ENCODE results near the gene CSMD2. TPM values are rescaled to one million over a fixed set of nuclear protein-coding genes. Genes with fewer than 3 reads are reported as not detected.

Gene CSMD2
- total RNA-seq, 1 donor from 2014 or later, result 38.4 TPM

DNA sequence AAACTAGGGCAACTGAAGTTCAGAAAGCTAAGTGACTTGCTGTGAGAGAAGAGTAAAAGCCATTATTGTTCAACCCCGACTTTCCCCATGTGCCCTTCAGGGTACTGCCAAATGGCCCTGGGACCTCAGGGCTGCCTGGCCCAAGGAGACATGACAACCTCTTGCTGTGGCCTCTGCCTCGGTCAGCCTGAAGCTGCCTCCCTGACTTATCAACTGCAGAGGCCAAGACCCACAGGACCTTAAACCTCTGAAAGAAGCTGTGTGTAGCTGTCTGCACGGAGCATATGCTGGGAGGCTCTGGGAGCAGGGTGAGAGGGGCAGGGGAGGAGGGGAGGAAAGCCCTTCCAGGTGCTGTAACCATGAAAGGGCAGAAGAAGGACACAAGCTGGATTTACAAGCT is 265.3 kb downstream of the CSMD2 start:
- DNase-seq, result no peak

DNA sequence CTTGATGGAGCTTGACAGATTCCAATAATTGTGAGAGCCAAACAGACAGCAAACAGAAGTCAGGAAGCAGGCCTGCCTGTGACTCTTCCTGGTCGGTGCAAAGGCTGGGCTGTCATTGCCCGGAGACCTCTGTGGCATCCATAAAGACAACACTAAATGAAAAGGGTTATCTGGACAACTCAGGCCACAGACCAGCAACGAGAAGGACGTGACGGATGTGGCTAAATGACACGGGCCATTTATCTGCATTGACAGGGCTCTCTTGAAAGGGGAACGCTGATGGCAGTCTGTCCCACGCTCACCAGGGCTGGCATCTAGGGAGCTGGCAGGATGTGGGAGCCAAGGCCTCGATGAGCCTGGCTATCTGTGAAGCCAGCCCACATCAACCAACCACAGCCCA is 266.1 kb downstream of the CSMD2 start:
- DNase-seq, result no peak

DNA sequence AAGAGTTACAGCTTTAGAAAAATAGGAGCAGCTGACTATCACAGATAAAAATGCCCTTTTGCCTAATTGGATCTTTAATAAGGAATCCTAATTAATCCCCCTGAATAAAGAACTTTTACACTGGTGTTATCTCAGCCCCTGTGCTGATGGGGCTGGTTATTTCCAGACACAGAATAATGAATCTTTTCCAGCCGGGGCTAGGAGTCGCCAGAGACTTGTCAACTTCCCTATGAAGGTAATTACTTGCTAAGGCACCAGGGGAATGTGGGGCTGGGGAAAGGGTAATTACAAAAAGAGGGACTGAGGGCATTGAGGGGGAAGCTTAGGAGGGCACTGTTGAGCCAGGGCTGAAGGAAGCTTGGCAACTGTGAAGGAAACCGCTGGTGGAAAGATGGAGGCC is 266.6 kb downstream of the CSMD2 start:
- DNase-seq, result no peak

DNA sequence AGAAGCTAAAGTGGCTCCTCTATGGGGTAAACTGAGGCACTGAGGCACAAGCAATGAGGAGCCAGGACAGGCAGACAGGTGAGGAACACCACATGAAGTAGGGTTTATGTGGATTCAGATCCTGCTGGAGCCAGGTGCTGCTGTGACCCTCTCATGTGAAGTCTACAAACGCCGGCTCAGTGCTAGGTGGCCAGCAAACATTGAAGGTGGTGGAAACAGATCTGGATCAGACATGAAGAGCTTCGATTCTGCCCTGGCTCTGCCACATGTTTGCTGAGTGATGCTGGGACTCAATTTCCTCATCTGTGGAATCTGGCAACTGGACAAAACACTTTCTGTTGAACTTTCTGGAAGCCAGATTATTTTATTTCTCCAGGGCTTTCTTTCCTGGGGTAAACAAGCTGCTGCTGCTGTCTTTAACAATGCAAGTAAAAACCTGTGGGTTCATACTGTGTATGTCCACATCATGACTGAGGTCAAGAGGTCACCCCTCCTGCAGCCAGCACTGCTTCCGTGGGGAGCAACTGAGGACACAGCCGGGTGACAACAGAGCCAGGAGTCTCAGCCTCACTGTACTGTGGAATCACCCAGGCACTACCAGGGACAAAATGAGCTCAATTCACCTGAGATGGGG is 267.8 kb downstream of the CSMD2 start:
- DNase-seq, result no peak

DNA sequence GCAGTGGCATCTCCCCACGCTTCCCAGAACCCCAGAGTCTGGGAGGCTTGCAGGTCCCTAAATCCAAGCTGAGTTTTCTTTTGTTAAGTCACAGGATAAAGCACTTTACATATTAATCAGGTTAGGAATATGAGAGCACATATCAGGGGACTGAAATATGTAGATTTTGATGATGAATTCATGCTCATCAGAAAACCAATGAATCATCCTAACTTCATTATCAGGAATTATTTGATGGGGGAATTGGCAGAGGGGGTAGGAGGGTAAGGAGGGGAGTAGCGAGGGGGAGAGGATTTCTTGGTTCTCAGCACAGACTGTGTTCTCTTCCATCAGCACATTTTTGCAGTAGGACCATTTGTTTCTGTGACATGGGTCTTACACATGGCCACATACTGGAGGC is 269.1 kb downstream of the CSMD2 start:
- no peak for DNase-seq

DNA sequence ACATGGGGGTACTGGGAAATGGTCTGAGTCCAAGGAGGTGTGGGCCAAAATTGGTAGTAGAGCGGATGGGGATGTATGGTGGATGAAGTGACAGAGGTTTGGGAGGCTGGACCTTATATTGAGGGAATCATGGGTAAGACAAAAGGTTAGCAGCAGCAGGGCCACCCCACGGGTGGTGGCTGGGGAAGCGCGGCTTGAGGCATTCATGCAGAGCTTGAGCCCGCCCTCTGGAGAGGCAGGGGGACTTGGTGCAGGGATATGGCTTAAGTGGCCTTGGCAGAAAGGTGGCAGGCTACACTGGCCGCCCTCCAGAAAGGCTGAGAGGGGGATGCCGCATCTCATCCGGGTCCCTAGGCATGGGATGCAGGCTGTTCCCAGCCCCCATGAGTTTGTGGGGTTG is 269.6 kb downstream of the CSMD2 start:
- no peak for DNase-seq

DNA sequence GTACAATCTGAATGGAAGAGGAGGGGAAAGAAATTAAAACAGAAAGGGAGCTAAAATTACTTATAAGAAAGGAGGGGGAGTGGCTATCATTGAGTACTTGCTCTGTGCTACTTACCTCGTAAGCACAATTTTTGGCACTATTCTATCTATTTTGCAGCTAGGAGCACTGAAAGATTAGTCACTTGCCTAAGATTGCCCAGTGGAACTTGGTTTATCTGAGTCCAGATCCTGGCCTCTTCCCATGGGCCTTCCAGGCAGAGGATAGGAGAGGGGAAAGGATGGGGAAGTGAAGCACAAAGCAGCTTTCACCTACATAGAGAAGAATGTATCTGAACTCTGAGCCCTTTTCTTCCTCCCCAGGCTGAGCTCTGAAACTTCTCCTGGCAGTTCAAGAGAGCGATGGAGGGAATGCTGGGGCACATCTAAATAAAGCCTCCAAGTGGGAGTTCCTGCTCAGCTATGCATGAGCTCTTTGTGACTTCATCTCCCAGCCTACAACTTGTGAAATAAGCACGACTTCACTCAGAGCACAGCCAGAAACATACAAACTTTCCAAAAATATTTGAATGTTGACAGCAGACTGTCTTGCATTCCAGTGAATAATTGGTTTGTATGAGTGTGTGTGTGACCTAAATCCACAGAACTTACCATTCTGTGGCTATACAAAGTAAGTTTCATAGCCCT is 271.7 kb downstream of the CSMD2 start:
- DNase-seq, result peak; percentile 25

DNA sequence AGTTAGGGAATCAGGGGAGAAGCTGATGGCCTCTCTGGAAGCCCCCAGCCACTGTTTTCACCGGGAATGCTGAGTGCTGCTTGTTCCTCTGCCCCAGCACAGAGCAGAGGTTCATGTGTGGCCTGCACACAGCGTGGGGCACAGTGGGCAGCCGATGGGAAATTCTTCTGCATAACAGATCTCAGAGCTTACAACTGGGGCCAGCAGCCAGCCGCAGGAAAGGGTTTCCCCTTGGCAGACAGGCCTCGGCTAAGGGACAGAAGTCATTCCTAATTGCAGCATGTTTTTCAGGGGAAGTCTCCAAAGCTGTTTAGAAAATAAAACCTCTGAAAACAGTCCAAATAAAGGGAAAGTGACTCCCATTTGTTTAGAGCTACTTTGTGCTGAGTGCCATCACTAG is 278.5 kb downstream of the CSMD2 start:
- no peak for DNase-seq

DNA sequence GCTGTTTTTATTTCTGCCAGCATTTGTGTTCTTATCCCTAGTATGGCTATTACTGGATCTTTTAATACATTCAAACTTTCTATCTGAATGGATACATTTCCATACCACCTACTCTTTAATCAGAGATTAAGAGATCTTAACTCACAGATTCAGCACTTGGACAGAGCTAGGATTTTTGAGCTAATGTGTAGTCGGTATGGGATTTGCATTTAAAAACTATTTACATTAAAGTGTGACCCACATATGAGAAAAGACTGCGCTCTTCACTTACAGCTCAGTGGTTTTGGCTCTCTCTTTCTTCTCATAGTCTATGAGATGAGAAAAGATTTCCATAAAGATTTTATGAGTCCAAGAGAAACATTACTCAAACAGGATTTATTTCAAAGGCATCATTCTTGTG is 284.7 kb downstream of the CSMD2 start:
- DNase-seq, result no peak

DNA sequence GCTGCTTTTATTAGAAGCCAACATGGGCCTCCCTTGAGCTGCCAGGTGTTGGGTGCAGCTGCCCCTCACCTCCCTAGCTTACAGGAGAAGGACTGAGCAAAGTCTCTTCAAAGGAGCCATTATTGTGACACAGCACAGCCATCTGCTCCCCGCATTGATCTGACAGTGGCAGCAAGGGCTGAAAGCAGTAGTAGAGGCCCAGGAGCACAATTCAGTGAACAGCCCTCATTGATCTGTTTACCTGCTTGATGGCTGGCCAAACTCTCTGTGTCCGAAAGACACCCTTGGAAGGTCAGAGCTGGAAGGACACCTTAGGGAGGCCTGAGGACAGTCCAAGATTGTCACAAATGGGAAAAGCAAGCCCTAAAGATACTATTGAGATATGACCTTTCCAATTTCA is 286.6 kb downstream of the CSMD2 start:
- DNase-seq, result no peak

DNA sequence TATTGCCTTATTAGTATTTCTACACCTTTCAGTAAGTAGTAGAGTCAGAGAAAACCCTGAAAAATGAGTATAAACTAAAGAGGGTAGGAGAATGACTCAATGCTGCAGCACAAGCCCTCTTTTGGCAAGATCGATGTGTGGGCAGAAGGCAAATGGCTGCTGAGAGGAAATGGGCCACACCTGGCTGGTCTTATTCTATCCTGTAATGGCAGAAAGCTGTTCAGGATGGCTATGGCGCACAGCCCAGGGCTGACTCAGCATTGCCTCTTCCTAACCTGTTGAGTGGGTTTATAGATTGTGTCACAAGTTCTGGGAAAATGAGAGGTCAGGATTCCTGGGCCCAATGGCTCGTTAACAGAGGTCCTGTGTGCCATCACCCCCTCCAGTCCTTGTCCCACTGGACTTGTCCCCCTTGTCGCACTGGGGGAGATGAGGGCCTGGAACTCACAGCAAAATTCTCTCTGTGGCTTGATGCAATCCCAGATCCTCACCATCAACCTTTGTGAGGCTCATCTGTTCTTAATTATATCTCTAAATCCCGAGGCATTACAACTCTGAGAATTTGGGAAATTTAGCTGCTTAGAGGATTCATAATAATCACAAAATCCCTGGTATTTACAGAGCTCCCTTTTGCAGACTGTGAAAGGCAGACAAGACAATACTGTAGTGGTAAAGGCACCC is 287.9 kb downstream of the CSMD2 start:
- DNase-seq, result peak; percentile 75

DNA sequence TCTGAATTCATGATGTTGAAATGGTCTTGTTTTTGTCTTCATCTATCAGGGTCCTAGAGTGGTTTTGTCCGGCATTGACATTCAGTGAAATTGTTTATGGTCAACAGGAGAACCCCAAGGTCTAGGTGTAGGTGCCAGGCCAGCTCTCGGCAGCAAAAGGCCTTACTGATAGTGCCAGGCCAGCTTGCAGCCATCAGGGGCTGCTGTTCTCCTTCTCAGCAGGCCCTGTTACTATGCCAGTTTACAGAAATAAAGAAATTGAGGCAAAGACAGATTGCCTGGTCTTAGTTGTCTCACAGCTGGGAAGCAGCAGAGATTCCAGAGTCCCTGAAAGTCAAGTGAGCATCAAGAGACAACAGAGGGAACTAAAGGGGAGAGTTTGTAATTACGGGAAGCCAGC is 289.2 kb downstream of the CSMD2 start:
- DNase-seq, result no peak

DNA sequence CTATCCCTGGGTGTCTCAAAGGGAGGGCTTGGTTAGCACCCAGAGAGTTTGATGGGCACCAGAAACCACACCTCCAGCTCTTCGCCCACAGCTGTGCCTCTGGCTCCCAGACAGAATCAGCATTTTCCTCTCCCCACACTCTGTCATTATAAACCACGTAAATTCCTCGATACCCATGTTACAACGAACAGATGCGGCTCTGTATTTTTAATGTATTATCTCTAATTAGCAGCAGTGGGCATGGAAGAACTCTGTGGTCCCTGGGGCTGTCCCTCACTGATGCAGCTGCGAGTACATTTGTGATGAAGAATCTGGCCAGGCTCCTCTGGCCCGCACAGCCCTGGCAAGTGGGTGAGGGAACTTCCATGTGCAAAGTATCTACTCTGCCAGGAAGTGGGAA is 290.4 kb downstream of the CSMD2 start:
- no peak for DNase-seq

DNA sequence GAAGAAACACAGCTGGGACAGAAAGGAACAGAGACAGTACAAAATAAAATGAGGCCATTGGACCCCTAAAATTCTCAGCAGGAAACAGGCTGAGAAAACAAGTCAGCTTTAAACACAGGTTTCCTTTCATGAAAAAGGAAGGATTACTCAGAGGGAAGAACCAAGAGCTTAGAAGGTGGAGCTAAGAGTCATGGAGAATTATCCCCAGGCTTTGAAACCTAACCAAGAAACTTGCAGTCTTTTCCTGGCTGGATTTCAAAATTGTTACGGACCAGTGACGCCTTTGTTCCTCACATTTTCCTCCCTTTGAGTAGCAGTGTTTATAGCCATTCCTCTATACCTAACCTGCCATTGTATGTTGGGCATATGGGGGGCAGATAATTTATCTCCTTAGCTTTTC is 292.3 kb downstream of the CSMD2 start:
- DNase-seq, result no peak

DNA sequence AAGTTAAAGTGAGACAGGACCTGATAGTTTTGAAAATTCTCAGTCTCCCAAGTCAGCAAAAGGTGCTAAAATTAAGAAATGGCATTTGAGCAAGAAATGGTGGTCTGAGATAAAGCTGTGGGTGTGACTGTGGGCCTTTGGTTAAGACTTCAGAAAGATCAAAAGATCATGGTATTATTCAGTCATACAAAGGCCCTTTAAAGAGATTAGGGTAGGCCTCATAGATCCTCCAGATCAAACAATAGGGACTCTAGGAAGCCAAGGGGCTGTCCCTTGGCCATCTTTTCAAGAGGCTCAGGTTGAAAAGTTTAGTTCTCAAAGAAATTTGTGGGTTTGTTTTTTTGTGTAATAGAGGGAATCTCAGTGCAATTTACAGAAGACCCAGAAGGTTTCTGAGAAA is 292.8 kb downstream of the CSMD2 start:
- no peak for DNase-seq

DNA sequence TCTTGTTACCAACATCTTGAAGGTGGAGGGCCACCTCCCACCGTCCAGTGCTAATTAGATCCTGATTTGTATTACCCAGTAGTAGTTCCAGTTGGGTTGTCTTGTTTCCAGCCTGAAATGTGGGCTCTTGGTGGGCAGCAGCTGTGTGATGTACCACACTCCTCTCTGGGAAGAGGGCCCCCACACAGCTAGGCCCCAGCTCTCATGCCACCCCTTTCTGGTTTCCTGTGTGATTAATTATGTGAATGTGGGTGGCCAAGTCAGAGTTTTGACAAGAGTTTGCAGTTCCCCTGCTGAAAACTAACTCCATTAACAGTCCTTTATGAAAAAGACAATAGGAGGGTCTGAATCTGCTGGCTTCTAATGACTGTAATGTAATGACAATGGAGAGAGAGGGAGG is 297.3 kb downstream of the CSMD2 start:
- DNase-seq, result no peak

DNA sequence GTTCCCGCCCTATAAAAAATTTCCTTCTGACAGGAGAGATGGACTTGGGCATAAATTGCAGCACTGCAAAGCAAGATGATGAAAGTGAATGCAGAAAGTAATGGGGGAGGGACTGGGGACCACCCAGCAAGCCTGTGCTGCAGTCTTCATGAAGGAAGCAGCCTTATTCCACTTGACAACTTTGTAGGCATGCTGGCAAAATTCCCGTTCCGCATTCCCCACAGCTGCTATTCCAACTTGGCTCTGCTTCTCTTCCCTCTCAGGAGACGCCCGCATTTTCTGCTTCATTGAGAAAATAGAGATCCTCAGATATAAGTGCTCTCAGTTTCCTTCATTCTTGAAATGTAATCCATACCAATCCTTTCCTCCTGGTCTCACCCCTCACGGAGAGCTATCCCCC is 298.7 kb downstream of the CSMD2 start:
- no peak for DNase-seq

DNA sequence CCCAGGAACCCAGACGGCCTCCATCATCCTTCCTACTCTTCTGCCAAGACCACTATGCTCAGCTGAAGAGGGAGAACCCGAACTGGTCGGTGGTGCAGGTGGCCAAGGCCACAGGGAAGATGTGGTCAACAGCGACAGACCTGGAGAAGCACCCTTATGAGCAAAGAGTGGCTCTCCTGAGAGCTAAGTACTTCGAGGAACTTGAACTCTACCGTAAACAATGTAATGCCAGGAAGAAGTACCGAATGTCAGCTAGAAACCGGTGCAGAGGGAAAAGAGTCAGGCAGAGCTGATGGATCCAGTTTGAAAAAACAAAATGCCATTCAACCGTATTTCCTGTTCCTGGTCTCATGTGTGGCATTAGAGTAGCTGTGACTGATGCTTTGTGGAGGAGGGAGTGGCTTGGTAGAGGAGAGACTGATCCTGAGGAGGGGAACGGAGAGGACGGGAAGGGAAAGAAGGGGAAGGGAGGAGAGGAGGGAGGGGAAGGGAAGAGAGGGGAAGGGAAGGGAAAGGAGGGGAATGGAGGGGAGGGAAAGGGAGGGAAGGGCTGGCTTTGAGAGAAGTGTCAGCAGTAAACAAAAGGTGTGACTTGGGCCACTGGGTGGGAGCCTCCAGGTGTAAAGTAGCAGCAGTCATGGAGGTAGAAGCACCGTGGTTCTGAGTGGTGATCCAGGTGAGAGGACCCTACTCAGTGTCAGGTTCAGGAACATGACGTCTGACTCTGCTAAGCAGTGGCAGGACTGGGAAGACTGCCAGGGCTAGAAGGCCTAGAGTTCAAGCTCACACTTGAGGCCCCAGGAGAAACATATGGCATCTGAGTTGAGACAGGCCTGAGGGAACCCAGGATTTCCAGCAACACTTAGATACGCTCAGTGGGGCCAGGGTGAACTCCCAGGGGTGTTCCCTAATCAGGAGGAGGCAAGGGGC is 300.3 kb downstream of the CSMD2 start:
- DNase-seq, result no peak

DNA sequence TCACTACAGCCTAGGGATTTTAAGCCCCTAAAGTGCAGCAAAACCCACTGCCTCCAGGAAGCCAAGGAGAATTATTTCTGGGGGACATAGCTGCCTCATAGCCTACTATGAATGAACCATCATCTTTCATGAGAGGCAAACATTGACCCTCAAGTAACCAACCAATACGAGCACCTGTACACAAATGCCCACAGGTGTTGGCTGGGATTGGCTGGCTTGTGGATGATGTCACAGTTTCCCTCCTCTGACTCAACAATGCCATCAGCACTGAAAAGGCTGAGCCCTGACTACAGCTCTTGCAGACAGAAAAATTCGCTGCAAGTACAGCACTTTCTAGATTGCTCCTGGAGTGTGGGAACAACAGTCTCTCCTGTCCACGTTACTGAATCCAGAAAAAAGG is 301.3 kb downstream of the CSMD2 start, which contains the start of gene HMGB4:
TSS of gene HMGB4 (plus strand) at position 301 of the 400 bp plus-strand sequence. CDS start 113 bp downstream, outside the sequence.
- DNase-seq, result no peak

DNA sequence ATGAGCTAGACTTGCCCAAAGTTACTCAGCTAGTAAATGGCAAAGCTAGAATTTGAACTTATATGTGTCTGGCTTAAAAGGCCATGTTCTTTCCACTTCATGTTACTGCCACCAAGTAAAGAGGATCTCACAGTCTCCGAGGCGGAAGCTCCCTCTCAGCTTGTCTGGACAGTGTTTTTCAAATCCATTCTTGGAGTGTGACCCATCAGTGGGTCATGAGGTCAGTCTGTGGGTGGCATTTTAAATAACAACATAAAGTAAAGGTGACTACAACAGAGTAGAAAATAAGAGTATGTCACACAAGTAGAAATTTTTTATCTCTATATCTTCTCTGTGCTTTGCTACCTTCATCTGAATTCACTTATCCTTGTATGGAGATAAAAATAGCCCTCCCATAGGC is 304.4 kb downstream of the CSMD2 start:
- DNase-seq, result no peak

DNA sequence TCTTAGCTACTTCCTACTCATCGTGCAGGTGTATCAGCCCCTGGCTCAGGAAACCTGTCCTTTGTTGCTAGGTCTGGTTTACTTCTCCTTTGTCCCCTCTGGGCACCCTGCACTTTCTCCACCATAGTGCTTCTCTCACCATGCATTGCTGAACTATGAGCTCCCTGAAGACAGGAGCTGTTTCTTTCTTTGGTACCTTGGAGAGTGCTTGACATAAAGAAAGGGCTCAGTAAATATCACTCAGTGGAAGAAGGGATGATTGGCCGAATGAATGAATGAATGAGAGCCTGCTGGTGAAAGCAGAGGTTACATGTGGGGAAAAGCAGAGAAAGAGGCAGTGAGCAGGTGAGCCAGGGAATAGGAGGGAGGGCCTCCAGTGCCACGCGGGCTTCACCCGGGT is 310.9 kb downstream of the CSMD2 start:
- DNase-seq, result no peak

DNA sequence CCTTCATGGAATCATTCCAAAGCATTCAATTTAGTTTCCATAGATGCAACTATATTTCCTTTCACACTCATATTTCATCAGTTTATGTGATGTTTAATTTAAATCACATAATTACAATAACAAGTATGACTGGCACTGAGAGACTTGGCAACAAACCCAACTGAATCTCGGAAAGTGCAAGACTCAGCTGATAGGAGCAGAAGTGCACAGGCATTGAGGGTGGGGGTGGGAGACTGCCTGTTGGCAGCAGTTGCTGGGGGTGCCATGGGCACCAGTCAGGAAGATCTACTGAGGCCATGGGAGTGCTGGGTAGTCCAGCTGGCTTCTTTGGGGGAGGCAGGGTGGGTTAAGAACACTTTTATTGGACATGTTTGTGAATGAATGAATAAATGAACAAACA is 311.6 kb downstream of the CSMD2 start:
- DNase-seq, result no peak

DNA sequence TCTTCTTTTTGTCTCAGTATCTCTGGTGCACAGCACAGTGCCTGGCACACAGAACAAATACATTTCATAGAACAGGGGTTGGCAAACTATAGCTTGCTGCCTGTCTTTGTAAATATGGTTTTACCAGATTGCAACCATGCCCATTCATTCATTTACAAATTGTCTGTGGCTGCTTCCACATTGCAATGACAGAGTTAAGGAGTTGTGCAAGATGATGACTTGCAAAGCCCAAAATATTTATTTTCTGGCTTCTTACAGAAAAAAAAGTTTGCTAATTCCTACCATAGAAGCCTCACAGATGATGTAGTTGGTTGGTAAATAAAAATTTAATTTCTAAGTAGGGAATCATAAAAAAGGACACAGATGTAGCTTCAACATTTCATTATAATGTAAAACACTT is 312.3 kb downstream of the CSMD2 start:
- DNase-seq, result no peak
